Neutrophil (primary cell): Measurements from ENCODE around the gene SP140.

Experiments used
- H3K27ac ChIP-seq: fragments of 200-600 bp; sonication (generic); 2 replicates; pipeline ENCODE4 v1.5.1; 2016; ENCODE audit warnings: mild to moderate bottlenecking, moderate library complexity
- H3K27me3 ChIP-seq: fragments of 200-600 bp; sonication (generic); 2 replicates; pipeline ENCODE4 v1.6.0; 2016; ENCODE audit warnings: mild to moderate bottlenecking
- H3K36me3 ChIP-seq: fragments of 200-600 bp; sonication (generic); 2 replicates; pipeline ENCODE4 v1.5.1; 2017
- H3K4me1 ChIP-seq, 2 experiments: fragments of 200-600 bp in 1 of 2; sonication (generic) in 1 of 2; 1 replicate in 1 of 2; 2 replicates in 1 of 2; pipeline versions ENCODE4 v1.5.1 to v1.6.1; 2013 to 2016; ENCODE audit warnings: low read depth in 1 of 2, low read length in 1 of 2, mild to moderate bottlenecking in 1 of 2, moderate library complexity in 1 of 2; ENCODE audit not compliant: control insufficient read depth in 1 of 2, insufficient read depth in 1 of 2
- H3K4me3 ChIP-seq, 2 experiments: fragments of 200-600 bp in 1 of 2; sonication (generic) in 1 of 2; 1 replicate in 1 of 2; 2 replicates in 1 of 2; pipeline ENCODE4 v1.5.1; 2013 to 2016; ENCODE audit warnings: low read depth in 1 of 2, low read length in 1 of 2, mild to moderate bottlenecking in 1 of 2, moderate library complexity in 1 of 2
- H3K9me3 ChIP-seq: fragments of 200-600 bp; sonication (generic); 2 replicates; pipeline ENCODE4 v1.5.1; 2016
- CTCF ChIP-seq: fragments of 200-600 bp; sonication (generic); IDR thresholded peaks from 2 replicates; pipeline ENCODE4 v1.5.1; 2016; ENCODE audit warnings: antibody characterized with exemption

The SP140 gene

GRCh38 chr2:230226051-230226551 lies 565 bp downstream of the SP140 start:
- Histone ChIP-seq H3K36me3 (no peaks in the 10 kb centered on the region), H3K27me3 (no peaks in the 10 kb centered on the region), H3K9me3 (no peaks in the 10 kb centered on the region), H3K27ac (peak overlapping the region; percentile 95), H3K4me1 (peaks cover 43 to 49% of the 10 kb centered on the region in 2 experiments), H3K4me3 (peak overlapping the region; percentile 66 to 67)
- no peak for TF ChIP-seq CTCF

DNA sequence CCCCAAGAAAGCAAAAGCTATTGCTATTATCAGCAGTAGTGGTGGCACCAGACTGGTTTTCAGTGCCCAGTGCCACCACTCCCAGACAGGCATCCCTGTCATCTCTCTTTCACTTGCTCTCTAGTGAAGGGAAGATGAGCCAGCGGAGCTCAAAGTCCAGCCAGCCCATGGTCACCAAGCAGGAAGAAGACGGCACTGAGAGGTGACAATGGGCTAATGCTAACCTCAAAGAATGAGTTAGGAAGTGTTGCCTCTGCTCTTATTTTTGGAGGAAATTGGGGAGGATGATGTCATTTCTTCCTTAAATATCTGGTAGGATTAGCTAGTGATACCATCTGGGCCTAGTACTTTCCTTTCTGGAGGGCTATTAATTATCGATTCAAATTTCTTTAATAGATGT lies 1.7 kb downstream of the SP140 start:
- no peak for TF ChIP-seq CTCF
- H3K4me3 ChIP-seq, result no peak overlapping the region
- H3K4me1 ChIP-seq, result peaks cover 43 to 49% of the 10 kb centered on the region in 2 experiments
- H3K36me3 ChIP-seq, result no peaks in the 10 kb centered on the region
- no peaks in the 10 kb centered on the region for H3K9me3 ChIP-seq
- peak overlapping the region; percentile 95 for H3K27ac ChIP-seq
- no peaks in the 10 kb centered on the region for H3K27me3 ChIP-seq

- Histone ChIP-seq H3K36me3 (no peaks in the 10 kb centered on the region), H3K27me3 (no peaks in the 10 kb centered on the region), H3K4me3 (no peak overlapping the region), H3K27ac (no peak overlapping the region), H3K9me3 (no peaks in the 10 kb centered on the region), H3K4me1 (peaks cover 20 to 27% of the 10 kb centered on the region in 2 experiments)
- no peak for TF ChIP-seq CTCF
These were observed 4.6 kb downstream of the SP140 start for GRCh38 chr2:230230087-230230486.

DNA sequence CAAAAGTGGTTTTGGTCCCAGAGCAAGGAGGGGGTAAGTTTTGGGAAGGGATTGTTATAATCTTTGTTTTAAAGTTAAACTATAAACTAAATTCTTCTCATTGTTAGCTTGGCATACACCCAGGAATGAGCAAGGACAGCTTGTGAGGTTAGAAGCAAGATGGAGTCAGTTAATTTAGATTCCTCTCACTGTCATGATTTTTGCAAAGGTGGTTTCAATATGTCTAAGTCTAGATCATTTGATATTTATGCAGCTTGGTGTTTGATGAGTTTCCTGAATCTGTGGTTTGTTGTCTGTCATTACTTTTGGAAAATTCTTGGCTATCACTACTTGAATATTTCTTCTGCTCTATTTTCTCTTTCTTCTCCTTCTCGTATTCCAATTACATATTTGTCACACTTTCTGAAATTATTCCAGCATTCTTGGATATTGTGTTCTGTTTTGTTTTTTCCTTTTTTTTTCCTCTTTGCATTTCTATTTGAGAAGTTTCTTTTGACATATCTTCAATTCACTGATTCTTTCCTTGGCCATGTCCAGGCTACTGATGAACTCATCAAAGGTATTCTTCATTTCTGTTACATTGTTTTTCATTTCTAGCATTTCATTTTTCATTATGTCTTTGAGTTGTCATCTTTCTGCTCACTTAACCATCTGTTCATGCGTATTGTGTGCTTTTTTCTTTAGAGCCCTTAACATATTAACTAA lies 5.1 kb downstream of the SP140 start:
- no peaks in the 10 kb centered on the region for H3K9me3 ChIP-seq
- H3K4me1 ChIP-seq, result peaks cover 15 to 21% of the 10 kb centered on the region in 2 experiments
- H3K36me3 ChIP-seq, result no peaks in the 10 kb centered on the region
- no peak overlapping the region for H3K4me3 ChIP-seq
- no peak for TF ChIP-seq CTCF
- H3K27me3 ChIP-seq, result no peaks in the 10 kb centered on the region
- no peak overlapping the region for H3K27ac ChIP-seq

- Histone ChIP-seq H3K36me3 (no peaks in the 10 kb centered on the region), H3K4me1 (peaks cover 9 to 15% of the 10 kb centered on the region in 2 experiments), H3K27me3 (no peaks in the 10 kb centered on the region), H3K27ac (no peak overlapping the region), H3K4me3 (no peak overlapping the region), H3K9me3 (no peaks in the 10 kb centered on the region)
- TF ChIP-seq CTCF, result no peak
These were observed 5.7 kb downstream of the SP140 start for GRCh38 chr2:230231251-230231650.
